ENCODE data around the gene RALGAPA1.

GRCh38 chr14:35565871-35566464 lies 243.1 kb downstream of the RALGAPA1 start:
- no peak for TF ChIP-seq CTCF (conservative IDR thresholded peaks at IDR 0.05 in 1 of 2, IDR thresholded peaks at IDR 0.05 in 1 of 2; ENCODE audit: low read depth in 1 of 2, low read length in 2 of 2)
- no peak for TF ChIP-seq EZH2 (IDR thresholded peaks at IDR 0.05; ENCODE audit: low read length, missing control alignments)

Data from fibroblast of lung (primary cell).